DMS114 treated with DMSO at 0.1 percent for 48 hours (cell line): ENCODE results near the gene GDPD4.
A peak's percentile ranks its signal among the peaks of the same experiment; 100 is the strongest.
"Not testable (repeated sequence)": the region's sequence is repeated elsewhere in the genome, so short reads cannot be mapped to it uniquely, and the experiment has no call there.

Experiments used
- DNase-seq: peaks from one replicate; lab custom pipeline; 2025; ENCODE audit not compliant: unreplicated experiment; lab: John Stamatoyannopoulos, UW

GDPD4 gene

GRCh38 chr11:77301510-77301909 is at the start of gene GDPD4:
Gene GDPD4 (minus strand): TSS chr11:77301686. CDS start chr11:77285137, 16,549 bp downstream.
- peak; percentile 33 for DNase-seq

GRCh38 chr11:77347948-77348347 is 46.5 kb upstream of the GDPD4 start:
- DNase-seq, result no peak

- DNase-seq, result no peak
Observed at GRCh38 chr11:77346906-77347603, 45.6 kb upstream of the GDPD4 start.

- DNase-seq, result no peak
Observed at GRCh38 chr11:77345621-77346020, 44.1 kb upstream of the GDPD4 start.

- DNase-seq, result no peak
Observed at GRCh38 chr11:77340501-77340900, 39.0 kb upstream of the GDPD4 start.

- no peak for DNase-seq
Observed at GRCh38 chr11:77332259-77332658, 30.8 kb upstream of the GDPD4 start.

GRCh38 chr11:77325159-77325558 is 23.7 kb upstream of the GDPD4 start:
- DNase-seq, result no peak

- DNase-seq, result no peak
Observed at GRCh38 chr11:77324508-77324907, 23.0 kb upstream of the GDPD4 start.

- DNase-seq, result no peak
Observed at GRCh38 chr11:77322926-77323590, 21.6 kb upstream of the GDPD4 start.

GRCh38 chr11:77322506-77322905 is 21.0 kb upstream of the GDPD4 start:
- DNase-seq, result no peak

GRCh38 chr11:77320351-77320750 is 18.9 kb upstream of the GDPD4 start:
- DNase-seq, result no peak

- no peak for DNase-seq
Observed at GRCh38 chr11:77318600-77318999, 17.1 kb upstream of the GDPD4 start.

- DNase-seq, result no peak
Observed at GRCh38 chr11:77316733-77317342, 15.4 kb upstream of the GDPD4 start.

GRCh38 chr11:77312107-77312506 is 10.6 kb upstream of the GDPD4 start:
- DNase-seq, result no peak

- no peak for DNase-seq
Observed at GRCh38 chr11:77311701-77312100, 10.2 kb upstream of the GDPD4 start.

- DNase-seq, result no peak
Observed at GRCh38 chr11:77310721-77311120, 9.2 kb upstream of the GDPD4 start.

- DNase-seq, result no peak
Observed at GRCh38 chr11:77309401-77310085, 8.1 kb upstream of the GDPD4 start.

GRCh38 chr11:77308838-77309237 is 7.4 kb upstream of the GDPD4 start:
- no peak for DNase-seq

- no peak for DNase-seq
Observed at GRCh38 chr11:77303328-77303727, 1.8 kb upstream of the GDPD4 start.

- no peak for DNase-seq
Observed at GRCh38 chr11:77302752-77303151, 1.3 kb upstream of the GDPD4 start.

GRCh38 chr11:77300695-77301094 is 791 bp downstream of the GDPD4 start:
- no peak for DNase-seq

- not testable (repeated sequence) for DNase-seq
Observed at GRCh38 chr11:77300028-77300427, 1.5 kb downstream of the GDPD4 start.
